RWPE2 (cell line): ENCODE measurements around the gene ITCH.
"Not testable (repeated sequence)": the region's sequence is repeated elsewhere in the genome, so short reads cannot be mapped to it uniquely, and the experiment has no call there.

Experiments
- ATAC-seq: fragments of 200-7000 bp; cut with Tn5 transposase; 3 replicates; pipeline ENCODE4 v1.9.1; 2021; ENCODE audit warnings: low read depth
- DNase-seq: peaks from one replicate; pipeline ENCODE4 v3.0.0-alpha.2; 2020; ENCODE audit warnings: low spot score
- H3K27ac ChIP-seq: fragments of 450-650 bp; 2 replicates; pipeline ENCODE4 v1.5.1; 2017; ENCODE audit warnings: mild to moderate bottlenecking; ENCODE audit not compliant: poor library complexity, severe bottlenecking
- H3K27me3 ChIP-seq: fragments of 250-450 bp; sonication (Bioruptor Pico); 2 replicates; pipeline ENCODE4 v1.5.1; 2021; ENCODE audit warnings: mild to moderate bottlenecking, moderate library complexity; ENCODE audit not compliant: insufficient read depth, poor library complexity, severe bottlenecking
- H3K36me3 ChIP-seq: fragments of 250-450 bp; sonication (Bioruptor Pico); 2 replicates; pipeline ENCODE4 v1.5.1; 2020; ENCODE audit warnings: low read depth, mild to moderate bottlenecking, moderate library complexity
- H3K4me1 ChIP-seq: fragments of 250-450 bp; sonication (Bioruptor Pico); 2 replicates; pipeline ENCODE4 v1.5.1; 2021; ENCODE audit warnings: mild to moderate bottlenecking, moderate library complexity; ENCODE audit not compliant: insufficient read depth, poor library complexity, severe bottlenecking
- H3K4me3 ChIP-seq: fragments of 250-450 bp; sonication (Bioruptor Pico); 2 replicates; pipeline ENCODE4 v1.5.1; 2021; ENCODE audit warnings: mild to moderate bottlenecking, moderate library complexity; ENCODE audit not compliant: severe bottlenecking
- H3K9me3 ChIP-seq: fragments of 250-450 bp; sonication (Bioruptor Pico); 2 replicates; pipeline ENCODE4 v1.5.1; 2021; ENCODE audit warnings: mild to moderate bottlenecking, moderate library complexity; ENCODE audit not compliant: severe bottlenecking
- CTCF ChIP-seq: fragments of 450-650 bp; IDR thresholded peaks from one replicate; pipeline ENCODE4 v1.5.1; 2017; ENCODE audit warnings: mild to moderate bottlenecking, moderate library complexity; ENCODE audit not compliant: poor library complexity, severe bottlenecking

Gene ITCH

GRCh38 chr20:34337982-34338726 is 24.9 kb upstream of the ITCH start:
- H3K9me3 ChIP-seq = no peaks in the 10 kb centered on the region
- no peaks in the 10 kb centered on the region for H3K27me3 ChIP-seq
- H3K36me3 ChIP-seq = no peaks in the 10 kb centered on the region
- ATAC-seq (no peak), DNase-seq (no peak)
- H3K4me1 ChIP-seq = peaks cover 43% of the 10 kb centered on the region
- no peak overlapping the region for H3K4me3 ChIP-seq
- TF ChIP-seq CTCF = no peak
- H3K27ac ChIP-seq = peak overlapping the region; percentile 95

GRCh38 chr20:34340726-34341125 is 22.3 kb upstream of the ITCH start:
- DNase-seq, H3K4me3 ChIP-seq: not testable (repeated sequence)

GRCh38 chr20:34341199-34341598 is 21.9 kb upstream of the ITCH start:
- not testable (repeated sequence) for ATAC-seq, H3K36me3 ChIP-seq, H3K4me3 ChIP-seq, DNase-seq, H3K9me3 ChIP-seq, H3K27me3 ChIP-seq
- Histone ChIP-seq H3K4me1 (peaks cover 24% of the 10 kb centered on the region), H3K27ac (peak overlapping the region; percentile 17)

More at GRCh38 chr20:34340726-34341125, 22.3 kb upstream of the ITCH start:
- H3K36me3 ChIP-seq, H3K27me3 ChIP-seq, H3K9me3 ChIP-seq: not testable (repeated sequence)
- peak; percentile 17; the same call in 1 of the 3 replicates for ATAC-seq
- Histone ChIP-seq H3K27ac (peak overlapping the region; percentile 17), H3K4me1 (peaks cover 29% of the 10 kb centered on the region)

- H3K36me3 ChIP-seq = no peaks in the 10 kb centered on the region
- H3K27ac ChIP-seq = peak overlapping the region; percentile 4
- H3K4me3 ChIP-seq = no peak overlapping the region
- TF ChIP-seq CTCF = no peak
- H3K27me3 ChIP-seq = no peaks in the 10 kb centered on the region
- no peaks in the 10 kb centered on the region for H3K9me3 ChIP-seq
- DNase-seq (no peak), ATAC-seq (0 out of 3 replicates have a peak, but pooled peaks have one; percentile 20)
- peaks cover 15% of the 10 kb centered on the region for H3K4me1 ChIP-seq
These were observed 19.4 kb upstream of the ITCH start for GRCh38 chr20:34343458-34344211.

GRCh38 chr20:34344238-34344637 is 18.8 kb upstream of the ITCH start:
- Histone ChIP-seq H3K27me3 (no peaks in the 10 kb centered on the region), H3K36me3 (no peaks in the 10 kb centered on the region), H3K4me3 (no peak overlapping the region), H3K27ac (peak overlapping the region; percentile 4), H3K4me1 (peaks cover 18% of the 10 kb centered on the region), H3K9me3 (no peaks in the 10 kb centered on the region)
- no peak for ATAC-seq
- DNase-seq = no peak
- TF ChIP-seq CTCF = no peak

- no peak overlapping the region for H3K4me3 ChIP-seq
- no peaks in the 10 kb centered on the region for H3K9me3 ChIP-seq
- no peaks in the 10 kb centered on the region for H3K27me3 ChIP-seq
- H3K4me1 ChIP-seq = peaks cover 24% of the 10 kb centered on the region
- DNase-seq = no peak
- no peak for ATAC-seq
- H3K36me3 ChIP-seq = no peaks in the 10 kb centered on the region
- no peak overlapping the region for H3K27ac ChIP-seq
- no peak for TF ChIP-seq CTCF
These were observed 17.7 kb upstream of the ITCH start for GRCh38 chr20:34345402-34345736.

GRCh38 chr20:34345839-34346532 is 17.1 kb upstream of the ITCH start:
- H3K4me1 ChIP-seq = peaks cover 17% of the 10 kb centered on the region
- not testable (repeated sequence) for H3K27me3 ChIP-seq, H3K9me3 ChIP-seq, H3K36me3 ChIP-seq, H3K4me3 ChIP-seq, ATAC-seq, H3K27ac ChIP-seq, DNase-seq

GRCh38 chr20:34346533-34346865 is 16.6 kb upstream of the ITCH start:
- not testable (repeated sequence) for ATAC-seq, H3K4me3 ChIP-seq, H3K27ac ChIP-seq, H3K9me3 ChIP-seq, DNase-seq, H3K36me3 ChIP-seq, H3K27me3 ChIP-seq
- peaks cover 12% of the 10 kb centered on the region for H3K4me1 ChIP-seq
